Fibroblast of lung (primary cell): ENCODE data around the gene TRPV4. TPM values are rescaled to one million over a fixed set of nuclear protein-coding genes. Genes with fewer than 3 reads are reported as not detected.

Experiments
- DNase-seq, 2 donors: peaks; one replicate each; pipeline versions ENCODE4 v3.0.0 to v3.0.0-alpha.2; 2010; ENCODE audit warnings: low read depth in 2 of 2
- H2AFZ ChIP-seq: 2 replicates; pipeline ENCODE4 v1.5.1; 2012; ENCODE audit warnings: low read length, control low read depth, inconsistent platforms
- H3K27ac ChIP-seq: 2 replicates; pipeline ENCODE4 v1.5.1; 2011; ENCODE audit warnings: low read length, control low read depth; ENCODE audit not compliant: insufficient read depth
- H3K27me3 ChIP-seq: 2 replicates; pipeline ENCODE4 v1.5.1; 2011; ENCODE audit warnings: mild to moderate bottlenecking, low read length; ENCODE audit not compliant: control insufficient read depth, insufficient read depth
- H3K36me3 ChIP-seq: 2 replicates; pipeline ENCODE4 v1.5.1; 2011; ENCODE audit warnings: low read length; ENCODE audit not compliant: control insufficient read depth, insufficient read depth
- H3K4me1 ChIP-seq: 2 replicates; pipeline ENCODE4 v1.5.1; 2011; ENCODE audit warnings: low read length; ENCODE audit not compliant: control insufficient read depth, insufficient read depth; ENCODE audit errors: extremely low read depth
- H3K4me2 ChIP-seq: 2 replicates; pipeline ENCODE4 v1.5.1; 2011; ENCODE audit warnings: low read length, control low read depth; ENCODE audit not compliant: insufficient read depth; ENCODE audit errors: extremely low read depth
- H3K4me3 ChIP-seq, 4 experiments: fragments of 200-600 bp in 1 of 4; sonication (generic) in 1 of 4; replicated peaks in 1 of 4; 2 replicates each; pipeline ENCODE4 v1.5.1; 2011 to 2016; ENCODE audit warnings: low read length in 4 of 4, low read depth in 3 of 4, mild to moderate bottlenecking in 3 of 4, control low read depth in 2 of 4, inconsistent platforms in 1 of 4, mixed read lengths in 1 of 4; ENCODE audit not compliant: insufficient read depth in 1 of 4; ENCODE audit errors: control extremely low read depth in 1 of 4
- H3K79me2 ChIP-seq: 2 replicates; pipeline ENCODE4 v1.5.1; 2012; ENCODE audit warnings: mild to moderate bottlenecking, low read length, inconsistent platforms; ENCODE audit not compliant: control insufficient read depth, insufficient read depth
- H3K9ac ChIP-seq: 2 replicates; pipeline ENCODE4 v1.5.1; 2011; ENCODE audit warnings: mild to moderate bottlenecking, low read length, control low read depth; ENCODE audit not compliant: insufficient read depth
- H3K9me3 ChIP-seq: 2 replicates; pipeline ENCODE4 v1.5.1; 2012; ENCODE audit warnings: low read depth, low read length; ENCODE audit not compliant: control insufficient read depth, insufficient read depth
- H4K20me1 ChIP-seq: 2 replicates; pipeline ENCODE4 v1.5.1; 2011; ENCODE audit warnings: low read length; ENCODE audit not compliant: control insufficient read depth, insufficient read depth; ENCODE audit errors: extremely low read depth
- EZH2 ChIP-seq: IDR thresholded peaks from 2 replicates; pipeline ENCODE4 v1.5.1; 2012; ENCODE audit warnings: low read length, control low read depth, mild to moderate bottlenecking; ENCODE audit errors: missing control alignments
- polyA plus RNA-seq, 2 donors: library from polyadenylated mRNA; depleted of rRNA in 1 of 2; stranded (reverse) in 1 of 2; unstranded in 1 of 2; fragments of >200 nt; gene quantifications; 2 replicates each; pipeline ENCODE4 v1.2.1, GENCODE V29; 2011 to 2012; ENCODE audit warnings: missing spikeins in 1 of 2
- total RNA-seq: library from RNA; depleted of rRNA; stranded (reverse); fragments of >200 nt; gene quantifications from 2 replicates; pipeline ENCODE4 v1.2.1, GENCODE V29; 2014
- TF ChIP-seq, protein P1 (sequence below), 2 donors: IDR thresholded peaks in 1 of 2; conservative IDR thresholded peaks in 1 of 2; 1 replicate in 1 of 2; 2 replicates in 1 of 2; pipeline ENCODE4 v1.5.1; 2011 to 2012; ENCODE audit warnings: low read length in 2 of 2, control low read depth in 1 of 2, inconsistent platforms in 1 of 2, low read depth in 1 of 2, mild to moderate bottlenecking in 1 of 2

The TRPV4 gene
- total and polyA plus RNA-seq, 2 donors (not counting 1 experiment from before 2014, with no cell fraction given), result 0.66 to 0.83 TPM

DNA sequence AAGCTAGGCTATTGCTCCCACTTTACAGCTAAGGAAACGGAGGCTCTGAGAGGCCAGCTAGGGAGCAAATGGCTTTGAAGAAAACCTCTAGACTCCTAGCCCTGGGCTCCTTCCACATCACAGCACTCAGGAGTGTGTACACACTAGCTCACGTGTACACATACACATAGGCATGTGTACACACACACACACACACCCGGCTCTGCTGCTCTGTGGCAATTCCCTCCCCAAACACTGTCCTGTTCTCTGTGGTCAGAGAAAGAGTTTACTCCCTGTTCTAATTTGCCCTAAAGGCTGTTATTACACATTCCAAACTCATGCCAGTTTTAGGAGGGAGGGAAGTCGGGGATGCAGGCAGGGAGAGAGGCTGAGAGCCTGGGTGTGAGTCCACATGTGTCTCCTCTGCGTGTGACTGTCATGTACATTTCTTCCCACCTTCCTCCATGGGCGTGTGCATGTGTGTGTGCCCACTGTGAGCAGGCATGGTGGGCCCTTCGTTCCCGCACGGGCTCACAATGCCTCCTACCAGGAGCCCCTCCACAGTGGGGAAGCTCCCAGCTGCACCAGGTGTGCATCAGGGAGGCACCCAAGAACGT, 14.2 kb downstream of the TRPV4 start:
- H3K4me3 ChIP-seq, result no peak overlapping the region
- no peaks in the 10 kb centered on the region for H3K4me1 ChIP-seq
- H3K27me3 ChIP-seq, result peaks cover 2% of the 10 kb centered on the region
- no peaks in the 10 kb centered on the region for H3K36me3 ChIP-seq
- H4K20me1 ChIP-seq, result no peaks in the 10 kb centered on the region
- H3K9ac ChIP-seq, result no peak overlapping the region
- H3K27ac ChIP-seq, result no peak overlapping the region
- H3K79me2 ChIP-seq, result no peaks in the 10 kb centered on the region
- TF ChIP-seq EZH2, result no peak
- TF ChIP-seq, protein P1, sequence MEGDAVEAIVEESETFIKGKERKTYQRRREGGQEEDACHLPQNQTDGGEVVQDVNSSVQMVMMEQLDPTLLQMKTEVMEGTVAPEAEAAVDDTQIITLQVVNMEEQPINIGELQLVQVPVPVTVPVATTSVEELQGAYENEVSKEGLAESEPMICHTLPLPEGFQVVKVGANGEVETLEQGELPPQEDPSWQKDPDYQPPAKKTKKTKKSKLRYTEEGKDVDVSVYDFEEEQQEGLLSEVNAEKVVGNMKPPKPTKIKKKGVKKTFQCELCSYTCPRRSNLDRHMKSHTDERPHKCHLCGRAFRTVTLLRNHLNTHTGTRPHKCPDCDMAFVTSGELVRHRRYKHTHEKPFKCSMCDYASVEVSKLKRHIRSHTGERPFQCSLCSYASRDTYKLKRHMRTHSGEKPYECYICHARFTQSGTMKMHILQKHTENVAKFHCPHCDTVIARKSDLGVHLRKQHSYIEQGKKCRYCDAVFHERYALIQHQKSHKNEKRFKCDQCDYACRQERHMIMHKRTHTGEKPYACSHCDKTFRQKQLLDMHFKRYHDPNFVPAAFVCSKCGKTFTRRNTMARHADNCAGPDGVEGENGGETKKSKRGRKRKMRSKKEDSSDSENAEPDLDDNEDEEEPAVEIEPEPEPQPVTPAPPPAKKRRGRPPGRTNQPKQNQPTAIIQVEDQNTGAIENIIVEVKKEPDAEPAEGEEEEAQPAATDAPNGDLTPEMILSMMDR (conservative IDR thresholded peaks at IDR 0.05 in 1 of 2, IDR thresholded peaks at IDR 0.05 in 1 of 2; ENCODE audit: low read depth in 1 of 2, low read length in 2 of 2), result no peak
- no peak overlapping the region for H2AFZ ChIP-seq
- H3K4me2 ChIP-seq, result no peak overlapping the region
- peak; percentile 20 to 22 for DNase-seq
- no peaks in the 10 kb centered on the region for H3K9me3 ChIP-seq

DNA sequence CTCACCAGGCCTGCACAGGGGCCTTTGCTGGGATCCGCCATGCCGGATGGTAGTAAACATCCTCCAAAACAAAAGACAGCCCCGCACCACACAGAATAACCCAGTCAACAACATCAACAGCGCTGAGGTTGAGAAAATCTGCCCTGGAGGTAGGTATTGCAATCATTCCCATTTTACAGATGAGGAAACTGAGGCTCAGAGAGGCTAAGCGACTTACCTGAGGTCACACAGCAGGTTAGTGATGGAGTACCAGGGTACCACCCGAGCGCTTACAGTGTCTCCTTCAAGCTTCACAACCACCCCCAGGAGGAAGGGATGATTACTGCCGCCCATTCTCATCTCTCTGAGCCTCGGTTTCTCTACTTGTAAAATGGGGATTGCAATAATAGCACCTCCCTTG, 14.9 kb downstream of the TRPV4 start:
- no peak overlapping the region for H2AFZ ChIP-seq
- no peak overlapping the region for H3K27ac ChIP-seq
- H3K27me3 ChIP-seq, result peaks cover 2% of the 10 kb centered on the region
- no peaks in the 10 kb centered on the region for H3K4me1 ChIP-seq
- H3K9ac ChIP-seq, result no peak overlapping the region
- no peaks in the 10 kb centered on the region for H4K20me1 ChIP-seq
- H3K9me3 ChIP-seq, result no peaks in the 10 kb centered on the region
- H3K79me2 ChIP-seq, result no peaks in the 10 kb centered on the region
- TF ChIP-seq, protein P1 (conservative IDR thresholded peaks at IDR 0.05 in 1 of 2, IDR thresholded peaks at IDR 0.05 in 1 of 2; ENCODE audit: low read depth in 1 of 2, low read length in 2 of 2), result no peak
- no peak for TF ChIP-seq EZH2
- no peak overlapping the region for H3K4me2 ChIP-seq
- no peak overlapping the region for H3K4me3 ChIP-seq
- DNase-seq, result no peak
- no peaks in the 10 kb centered on the region for H3K36me3 ChIP-seq

DNA sequence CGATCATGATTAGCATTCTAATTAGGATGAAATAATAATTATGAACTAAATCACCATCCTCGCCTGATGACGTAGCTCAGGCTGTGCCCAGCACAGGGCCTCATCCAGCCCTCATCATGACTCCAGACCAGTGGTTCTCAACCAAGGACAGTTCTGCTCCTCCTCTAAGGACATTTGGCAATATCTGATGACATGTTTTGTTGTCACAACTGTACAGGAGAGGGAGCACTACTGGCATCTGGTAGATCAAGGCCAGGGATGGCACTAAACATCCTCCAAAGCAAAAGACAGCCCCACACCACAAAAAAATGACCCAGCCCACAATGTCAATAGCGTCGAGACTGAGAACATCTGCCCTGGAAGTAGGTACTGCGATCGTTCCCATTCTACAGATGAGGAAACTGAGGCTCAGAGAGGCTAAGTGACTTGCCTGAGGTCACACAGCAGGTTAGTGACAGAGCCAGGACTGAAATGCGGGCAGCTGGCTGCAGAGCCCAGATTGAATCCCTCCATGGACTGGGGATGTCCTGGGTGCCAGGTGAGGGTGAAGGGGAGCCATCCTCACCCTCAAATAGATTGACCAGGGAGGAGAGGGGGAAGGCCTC, 15.5 kb downstream of the TRPV4 start:
- Histone ChIP-seq H3K9me3 (no peaks in the 10 kb centered on the region), H3K79me2 (no peaks in the 10 kb centered on the region), H4K20me1 (no peaks in the 10 kb centered on the region), H3K4me3 (no peak overlapping the region), H3K27me3 (peaks cover 2% of the 10 kb centered on the region), H3K36me3 (no peaks in the 10 kb centered on the region), H3K4me2 (no peak overlapping the region), H3K9ac (no peak overlapping the region), H2AFZ (no peak overlapping the region), H3K27ac (no peak overlapping the region), H3K4me1 (no peaks in the 10 kb centered on the region)
- no peak for TF ChIP-seq EZH2
- TF ChIP-seq, protein P1 (conservative IDR thresholded peaks at IDR 0.05 in 1 of 2, IDR thresholded peaks at IDR 0.05 in 1 of 2; ENCODE audit: low read depth in 1 of 2, low read length in 2 of 2), result no peak
- DNase-seq, result no peak
